Measurements from ENCODE around the gene KLK5. TPM values are rescaled to one million over a fixed set of nuclear protein-coding genes. Genes with fewer than 3 reads are reported as not detected.

KLK5 gene
- total and polyA plus RNA-seq, 2 of the 13 experiments (the other 11 are each of a cell fraction or from before 2014, with no cell fraction given): not detected

DNA sequence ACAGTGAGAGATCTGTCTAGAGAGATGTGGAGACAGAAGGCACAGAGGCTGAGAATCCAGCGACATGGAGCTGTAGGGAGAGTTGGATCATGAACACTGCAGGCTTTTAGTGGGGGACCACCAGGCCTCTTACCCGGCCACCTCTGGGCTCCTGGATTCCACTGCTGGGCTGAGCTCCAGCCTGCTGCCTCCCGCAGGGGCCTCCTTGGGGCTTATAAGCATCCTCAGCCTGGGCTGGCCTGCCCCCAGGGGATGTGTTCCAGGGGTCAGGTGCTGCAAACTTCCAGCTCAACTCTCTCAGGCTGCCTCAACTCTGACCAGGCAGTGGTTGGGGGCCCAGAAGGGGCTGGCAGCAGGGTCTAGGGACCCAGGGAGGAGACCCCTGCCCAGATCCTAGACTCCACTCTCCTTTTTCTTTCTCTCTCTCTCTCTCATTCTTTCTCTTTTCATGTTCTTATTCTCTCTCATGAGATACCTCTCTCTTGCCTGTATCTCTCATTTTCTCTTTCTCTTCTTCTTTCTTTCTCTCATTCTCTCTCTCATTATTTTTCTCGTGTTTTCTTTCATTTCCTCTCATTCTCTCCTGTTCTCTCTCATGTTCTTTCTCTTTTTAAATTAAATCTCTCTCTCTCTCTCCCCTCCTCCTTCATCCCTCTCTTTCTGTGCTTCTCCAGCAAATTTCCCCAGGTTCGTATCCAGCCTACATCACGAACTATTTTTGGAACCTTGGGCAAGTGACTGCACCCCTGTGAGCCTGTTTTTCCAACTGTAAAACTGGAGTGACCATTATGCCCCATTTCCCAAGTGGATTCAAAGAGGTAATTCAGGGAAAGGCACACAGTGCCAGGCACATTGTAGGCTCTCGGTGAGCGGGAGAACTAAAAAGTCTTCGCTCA, 41.4 kb downstream of the KLK5 start, which contains the start of gene KLK4 (continued):
- TF ChIP-seq, protein P1, sequence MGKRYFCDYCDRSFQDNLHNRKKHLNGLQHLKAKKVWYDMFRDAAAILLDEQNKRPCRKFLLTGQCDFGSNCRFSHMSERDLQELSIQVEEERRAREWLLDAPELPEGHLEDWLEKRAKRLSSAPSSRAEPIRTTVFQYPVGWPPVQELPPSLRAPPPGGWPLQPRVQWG (CRISPR knock-in tag; IDR thresholded peaks at IDR 0.05; ENCODE audit: borderline replicate concordance, low read depth): no peak
- no peak for TF ChIP-seq PBX3 (CRISPR knock-in tag; IDR thresholded peaks at IDR 0.05; ENCODE audit: borderline replicate concordance)
- TF ChIP-seq ZNF343 (CRISPR knock-in tag; IDR thresholded peaks at IDR 0.05): no peak
- TF ChIP-seq, protein P2, sequence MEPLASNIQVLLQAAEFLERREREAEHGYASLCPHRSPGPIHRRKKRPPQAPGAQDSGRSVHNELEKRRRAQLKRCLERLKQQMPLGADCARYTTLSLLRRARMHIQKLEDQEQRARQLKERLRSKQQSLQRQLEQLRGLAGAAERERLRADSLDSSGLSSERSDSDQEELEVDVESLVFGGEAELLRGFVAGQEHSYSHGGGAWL (CRISPR knock-in tag; IDR thresholded peaks at IDR 0.05): no peak
- no peak for TF ChIP-seq MAFK (conservative IDR thresholded peaks at IDR 0.05 in 1 of 2, IDR thresholded peaks at IDR 0.05 in 1 of 2; ENCODE audit: low read length in 2 of 2)
- no peak for TF ChIP-seq KDM4B (CRISPR knock-in tag; IDR thresholded peaks at IDR 0.05)
- TF ChIP-seq KDM2A (CRISPR knock-in tag; IDR thresholded peaks at IDR 0.05; ENCODE audit: borderline replicate concordance, low read depth): no peak

- no peak overlapping the region for H3K4me2 ChIP-seq (ENCODE audit: low read depth, low read length)
- no peak for ATAC-seq
- H3K27me3 ChIP-seq (ENCODE audit: control insufficient read depth in 1 of 2, insufficient read depth in 2 of 2, low read length in 2 of 2): peaks cover 3 to 36% of the 10 kb centered on the region in 2 experiments
- H3K4me3 ChIP-seq (replicated peaks in 1 of 3; ENCODE audit: insufficient read depth in 1 of 3, low read depth in 2 of 3, low read length in 3 of 3): no peak overlapping the region
- no peaks in the 10 kb centered on the region for H3K36me3 ChIP-seq (replicated peaks in 1 of 2; ENCODE audit: control insufficient read depth in 1 of 2, insufficient read depth in 2 of 2, low read length in 2 of 2)
- H3K9ac ChIP-seq (ENCODE audit: insufficient read depth, low read depth, low read length): no peak overlapping the region
- TF ChIP-seq NBN (conservative IDR thresholded peaks at IDR 0.05): no peak
- TF ChIP-seq, protein P3, sequence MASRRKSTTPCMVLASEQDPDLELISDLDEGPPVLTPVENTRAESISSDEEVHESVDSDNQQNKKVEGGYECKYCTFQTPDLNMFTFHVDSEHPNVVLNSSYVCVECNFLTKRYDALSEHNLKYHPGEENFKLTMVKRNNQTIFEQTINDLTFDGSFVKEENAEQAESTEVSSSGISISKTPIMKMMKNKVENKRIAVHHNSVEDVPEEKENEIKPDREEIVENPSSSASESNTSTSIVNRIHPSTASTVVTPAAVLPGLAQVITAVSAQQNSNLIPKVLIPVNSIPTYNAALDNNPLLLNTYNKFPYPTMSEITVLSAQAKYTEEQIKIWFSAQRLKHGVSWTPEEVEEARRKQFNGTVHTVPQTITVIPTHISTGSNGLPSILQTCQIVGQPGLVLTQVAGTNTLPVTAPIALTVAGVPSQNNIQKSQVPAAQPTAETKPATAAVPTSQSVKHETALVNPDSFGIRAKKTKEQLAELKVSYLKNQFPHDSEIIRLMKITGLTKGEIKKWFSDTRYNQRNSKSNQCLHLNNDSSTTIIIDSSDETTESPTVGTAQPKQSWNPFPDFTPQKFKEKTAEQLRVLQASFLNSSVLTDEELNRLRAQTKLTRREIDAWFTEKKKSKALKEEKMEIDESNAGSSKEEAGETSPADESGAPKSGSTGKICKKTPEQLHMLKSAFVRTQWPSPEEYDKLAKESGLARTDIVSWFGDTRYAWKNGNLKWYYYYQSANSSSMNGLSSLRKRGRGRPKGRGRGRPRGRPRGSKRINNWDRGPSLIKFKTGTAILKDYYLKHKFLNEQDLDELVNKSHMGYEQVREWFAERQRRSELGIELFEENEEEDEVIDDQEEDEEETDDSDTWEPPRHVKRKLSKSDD (CRISPR knock-in tag; IDR thresholded peaks at IDR 0.05; ENCODE audit: low read depth): no peak
- TF ChIP-seq, protein P4, sequence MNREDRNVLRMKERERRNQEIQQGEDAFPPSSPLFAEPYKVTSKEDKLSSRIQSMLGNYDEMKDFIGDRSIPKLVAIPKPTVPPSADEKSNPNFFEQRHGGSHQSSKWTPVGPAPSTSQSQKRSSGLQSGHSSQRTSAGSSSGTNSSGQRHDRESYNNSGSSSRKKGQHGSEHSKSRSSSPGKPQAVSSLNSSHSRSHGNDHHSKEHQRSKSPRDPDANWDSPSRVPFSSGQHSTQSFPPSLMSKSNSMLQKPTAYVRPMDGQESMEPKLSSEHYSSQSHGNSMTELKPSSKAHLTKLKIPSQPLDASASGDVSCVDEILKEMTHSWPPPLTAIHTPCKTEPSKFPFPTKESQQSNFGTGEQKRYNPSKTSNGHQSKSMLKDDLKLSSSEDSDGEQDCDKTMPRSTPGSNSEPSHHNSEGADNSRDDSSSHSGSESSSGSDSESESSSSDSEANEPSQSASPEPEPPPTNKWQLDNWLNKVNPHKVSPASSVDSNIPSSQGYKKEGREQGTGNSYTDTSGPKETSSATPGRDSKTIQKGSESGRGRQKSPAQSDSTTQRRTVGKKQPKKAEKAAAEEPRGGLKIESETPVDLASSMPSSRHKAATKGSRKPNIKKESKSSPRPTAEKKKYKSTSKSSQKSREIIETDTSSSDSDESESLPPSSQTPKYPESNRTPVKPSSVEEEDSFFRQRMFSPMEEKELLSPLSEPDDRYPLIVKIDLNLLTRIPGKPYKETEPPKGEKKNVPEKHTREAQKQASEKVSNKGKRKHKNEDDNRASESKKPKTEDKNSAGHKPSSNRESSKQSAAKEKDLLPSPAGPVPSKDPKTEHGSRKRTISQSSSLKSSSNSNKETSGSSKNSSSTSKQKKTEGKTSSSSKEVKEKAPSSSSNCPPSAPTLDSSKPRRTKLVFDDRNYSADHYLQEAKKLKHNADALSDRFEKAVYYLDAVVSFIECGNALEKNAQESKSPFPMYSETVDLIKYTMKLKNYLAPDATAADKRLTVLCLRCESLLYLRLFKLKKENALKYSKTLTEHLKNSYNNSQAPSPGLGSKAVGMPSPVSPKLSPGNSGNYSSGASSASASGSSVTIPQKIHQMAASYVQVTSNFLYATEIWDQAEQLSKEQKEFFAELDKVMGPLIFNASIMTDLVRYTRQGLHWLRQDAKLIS (CRISPR knock-in tag; IDR thresholded peaks at IDR 0.05): no peak
- TF ChIP-seq ZNF234 (CRISPR knock-in tag; conservative IDR thresholded peaks at IDR 0.05): no peak
- no peak for TF ChIP-seq FOXM1 (CRISPR knock-in tag; IDR thresholded peaks at IDR 0.05)
- ChIA-PET CTCF (ENCODE audit: low intra/inter-chr PET ratio, low total read pairs) (no interaction called here), POLR2A (no interaction called here)
- DNase-seq (ENCODE audit: low spot score): no peak
- no TSS peak for BruUV-seq (replicated peaks)
- H3K9me3 ChIP-seq (ENCODE audit: low read length): no peaks in the 10 kb centered on the region
- intact Hi-C loops (cut with micrococcal nuclease; ENCODE audit: unreplicated experiment): no loop called here
- no peaks in the 10 kb centered on the region for H3K79me2 ChIP-seq (ENCODE audit: insufficient read depth, low read length)
- H3K4me1 ChIP-seq (ENCODE audit: insufficient read depth, low read length): no peaks in the 10 kb centered on the region
- no peak for FAIRE-seq
- WGBS (ENCODE audit: low lambda C conversion rate): 12% methylated on average over 4 of the region's 4 CpGs
- no peak overlapping the region for H3K27ac ChIP-seq (ENCODE audit: extremely low read length, insufficient read depth, low read length)
- no peaks in the 10 kb centered on the region for H4K20me1 ChIP-seq (ENCODE audit: insufficient read depth, low read length)
- H2AFZ ChIP-seq (ENCODE audit: low read length): no peak overlapping the region
- in situ Hi-C loops (cut with HindIII; ENCODE audit: extremely low pct_ligation_motif_present, low pct_unique_long_range_greater_than_20kb): no loop called here
Measured at GRCh38 chr19:50910722-50911121, 42.1 kb downstream of the KLK5 start.
